Measurements from ENCODE around the gene PDILT.

- TF ChIP-seq, protein P1, sequence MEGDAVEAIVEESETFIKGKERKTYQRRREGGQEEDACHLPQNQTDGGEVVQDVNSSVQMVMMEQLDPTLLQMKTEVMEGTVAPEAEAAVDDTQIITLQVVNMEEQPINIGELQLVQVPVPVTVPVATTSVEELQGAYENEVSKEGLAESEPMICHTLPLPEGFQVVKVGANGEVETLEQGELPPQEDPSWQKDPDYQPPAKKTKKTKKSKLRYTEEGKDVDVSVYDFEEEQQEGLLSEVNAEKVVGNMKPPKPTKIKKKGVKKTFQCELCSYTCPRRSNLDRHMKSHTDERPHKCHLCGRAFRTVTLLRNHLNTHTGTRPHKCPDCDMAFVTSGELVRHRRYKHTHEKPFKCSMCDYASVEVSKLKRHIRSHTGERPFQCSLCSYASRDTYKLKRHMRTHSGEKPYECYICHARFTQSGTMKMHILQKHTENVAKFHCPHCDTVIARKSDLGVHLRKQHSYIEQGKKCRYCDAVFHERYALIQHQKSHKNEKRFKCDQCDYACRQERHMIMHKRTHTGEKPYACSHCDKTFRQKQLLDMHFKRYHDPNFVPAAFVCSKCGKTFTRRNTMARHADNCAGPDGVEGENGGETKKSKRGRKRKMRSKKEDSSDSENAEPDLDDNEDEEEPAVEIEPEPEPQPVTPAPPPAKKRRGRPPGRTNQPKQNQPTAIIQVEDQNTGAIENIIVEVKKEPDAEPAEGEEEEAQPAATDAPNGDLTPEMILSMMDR (IDR thresholded peaks at IDR 0.05): no peak
- TF ChIP-seq E2F4 (CRISPR knock-in tag; IDR thresholded peaks at IDR 0.05; ENCODE audit: borderline replicate concordance, low read depth) (no peak), FOXK1 (CRISPR knock-in tag; IDR thresholded peaks at IDR 0.05) (no peak), ATF3 (CRISPR knock-in tag; conservative IDR thresholded peaks at IDR 0.05) (no peak)
Observed at GRCh38 chr16:20317117-20317516, 87.4 kb downstream of the PDILT start.
